ENCODE data around the gene RASGRF1. TPM values are rescaled to one million over a fixed set of nuclear protein-coding genes. Genes with fewer than 3 reads are reported as not detected.

The RASGRF1 gene
- polyA plus RNA-seq, 3 donors, result 0.11 TPM; not detected in 2

GRCh38 chr15:79060175-79060574, 30.4 kb downstream of the RASGRF1 start:
- H3K4me3 ChIP-seq (replicated peaks in 1 of 3; ENCODE audit: low read depth in 2 of 3, low read length in 3 of 3), result no peak overlapping the region
- H3K9ac ChIP-seq (ENCODE audit: insufficient read depth, low read length, poor library complexity, severe bottlenecking), result no peak overlapping the region
- no peak overlapping the region for H3K4me3 Mint-ChIP-seq
- H3K9me3 ChIP-seq (replicated peaks in 1 of 2; ENCODE audit: control insufficient read depth in 1 of 2, insufficient read depth in 1 of 2, low read length in 2 of 2), result no peaks in the 10 kb centered on the region
- no peak overlapping the region for H3K27ac Mint-ChIP-seq
- no peak for DNase-seq
- 78% methylated on average over 2 of the region's 4 CpGs for WGBS (ENCODE audit: insufficient coverage)
- no peaks in the 10 kb centered on the region for H3K4me1 ChIP-seq (ENCODE audit: control insufficient read depth in 1 of 2, insufficient read depth in 2 of 2, low read length in 2 of 2)
- no peaks in the 10 kb centered on the region for H4K20me1 ChIP-seq (ENCODE audit: insufficient read depth, low read length)
- H3K27me3 ChIP-seq (ENCODE audit: control insufficient read depth in 2 of 2, insufficient read depth in 2 of 2, low read length in 2 of 2), result no peaks in the 10 kb centered on the region
- no peak overlapping the region for H2AFZ ChIP-seq (ENCODE audit: insufficient read depth, low read depth, low read length, poor library complexity, severe bottlenecking)
- intact Hi-C loops (cut with micrococcal nuclease), result no loop called here
- H3K4me2 ChIP-seq (replicated peaks; ENCODE audit: extremely low read depth, low read length, poor library complexity, severe bottlenecking), result no peak overlapping the region
- no peak overlapping the region for H3K27ac ChIP-seq (ENCODE audit: low read depth in 1 of 2, low read length in 2 of 2)
- no peaks in the 10 kb centered on the region for H3K36me3 Mint-ChIP-seq
- peaks cover 3 to 15% (median 13%) of the 10 kb centered on the region in 3 donors for H3K27me3 Mint-ChIP-seq (ENCODE audit: low read depth in 3 of 3)
- H3K4me1 Mint-ChIP-seq, result no peaks in the 10 kb centered on the region
- H3K36me3 ChIP-seq (replicated peaks in 1 of 2; ENCODE audit: control insufficient read depth in 1 of 2, insufficient read depth in 2 of 2, low read length in 2 of 2), result no peaks in the 10 kb centered on the region
- no peaks in the 10 kb centered on the region for H3K9me3 Mint-ChIP-seq
- no peak for TF ChIP-seq CTCF (IDR thresholded peaks at IDR 0.05)
- H3K79me2 ChIP-seq (ENCODE audit: insufficient read depth, low read length), result no peaks in the 10 kb centered on the region

- intact Hi-C loops (cut with micrococcal nuclease), result no loop called here
- no CpG with 5 or more reads among the region's 1 CpG for WGBS (ENCODE audit: insufficient coverage)
- H3K9ac ChIP-seq (ENCODE audit: insufficient read depth, low read length, poor library complexity, severe bottlenecking), result no peak overlapping the region
- no peaks in the 10 kb centered on the region for H4K20me1 ChIP-seq (ENCODE audit: insufficient read depth, low read length)
- no peaks in the 10 kb centered on the region for H3K79me2 ChIP-seq (ENCODE audit: insufficient read depth, low read length)
- no peaks in the 10 kb centered on the region for H3K9me3 ChIP-seq (replicated peaks in 1 of 2; ENCODE audit: control insufficient read depth in 1 of 2, insufficient read depth in 1 of 2, low read length in 2 of 2)
- H3K4me2 ChIP-seq (replicated peaks; ENCODE audit: extremely low read depth, low read length, poor library complexity, severe bottlenecking), result no peak overlapping the region
- DNase-seq, result no peak
- H3K27ac ChIP-seq (ENCODE audit: low read depth in 1 of 2, low read length in 2 of 2), result no peak overlapping the region
- H3K9me3 Mint-ChIP-seq, result no peaks in the 10 kb centered on the region
- no peaks in the 10 kb centered on the region for H3K4me1 Mint-ChIP-seq
- H3K27me3 ChIP-seq (ENCODE audit: control insufficient read depth in 2 of 2, insufficient read depth in 2 of 2, low read length in 2 of 2), result no peaks in the 10 kb centered on the region
- no peaks in the 10 kb centered on the region for H3K36me3 Mint-ChIP-seq
- H3K4me3 ChIP-seq (replicated peaks in 1 of 3; ENCODE audit: low read depth in 2 of 3, low read length in 3 of 3), result no peak overlapping the region
- no peaks in the 10 kb centered on the region for H3K4me1 ChIP-seq (ENCODE audit: control insufficient read depth in 1 of 2, insufficient read depth in 2 of 2, low read length in 2 of 2)
- no peak for TF ChIP-seq CTCF (IDR thresholded peaks at IDR 0.05)
- H3K36me3 ChIP-seq (replicated peaks in 1 of 2; ENCODE audit: control insufficient read depth in 1 of 2, insufficient read depth in 2 of 2, low read length in 2 of 2), result no peaks in the 10 kb centered on the region
- peaks cover 8 to 12% (median 9%) of the 10 kb centered on the region in 3 donors for H3K27me3 Mint-ChIP-seq (ENCODE audit: low read depth in 3 of 3)
- H3K4me3 Mint-ChIP-seq, result no peak overlapping the region
- H3K27ac Mint-ChIP-seq, result no peak overlapping the region
- H2AFZ ChIP-seq (ENCODE audit: insufficient read depth, low read depth, low read length, poor library complexity, severe bottlenecking), result no peak overlapping the region
Observed at GRCh38 chr15:79059081-79059572, 31.5 kb downstream of the RASGRF1 start.
